ENCODE measurements around the gene REEP2. TPM values are rescaled to one million over a fixed set of nuclear protein-coding genes. Genes with fewer than 3 reads are reported as not detected.

The REEP2 gene
- total RNA-seq, 1 donor from 2014 or later = 17.4 TPM

GRCh38 chr5:138435943-138436342 lies 2.9 kb upstream of the REEP2 start:
- H3K36me3 Mint-ChIP-seq = peaks cover 19% of the 10 kb centered on the region
- no peak for TF ChIP-seq EZH2phosphoT487 (IDR thresholded peaks at IDR 0.05)
- TF ChIP-seq CTCF (IDR thresholded peaks at IDR 0.05) = no peak
- TF ChIP-seq EZH2 (IDR thresholded peaks at IDR 0.05) = no peak
- no peak overlapping the region for H3K27ac ChIP-seq
- peaks cover 9% of the 10 kb centered on the region for H3K27me3 Mint-ChIP-seq (ENCODE audit: insufficient read depth, low read depth)
- no peak overlapping the region for H3K4me2 ChIP-seq
- H3K27ac Mint-ChIP-seq = no peak overlapping the region
- no peak overlapping the region for H2AFZ ChIP-seq (replicated peaks)
- peaks cover 38% of the 10 kb centered on the region for H3F3A ChIP-seq (ENCODE audit: low read depth)
- no peaks in the 10 kb centered on the region for H3K27me3 ChIP-seq
- H4K20me1 ChIP-seq (ENCODE audit: low read depth) = peaks cover 22% of the 10 kb centered on the region
- no peaks in the 10 kb centered on the region for H3K9me3 Mint-ChIP-seq
- peaks cover 35% of the 10 kb centered on the region for H3K4me1 Mint-ChIP-seq
- H3K4me3 ChIP-seq = no peak overlapping the region
- peaks cover 27% of the 10 kb centered on the region for H3K4me1 ChIP-seq
- H3K9me3 ChIP-seq (ENCODE audit: low read depth) = no peaks in the 10 kb centered on the region
- H3K36me3 ChIP-seq = peaks cover 8% of the 10 kb centered on the region
- H3K4me3 Mint-ChIP-seq = no peak overlapping the region
- H3K9ac ChIP-seq = no peak overlapping the region
- peaks cover 16% of the 10 kb centered on the region for H3K79me2 ChIP-seq (ENCODE audit: low read depth)
- no peak for DNase-seq (ENCODE audit: low spot score)

GRCh38 chr5:138438003-138438723 lies 694 bp upstream of the REEP2 start:
- H3F3A ChIP-seq (ENCODE audit: low read depth) = peaks cover 38% of the 10 kb centered on the region
- H2AFZ ChIP-seq (replicated peaks) = no peak overlapping the region
- no peak overlapping the region for H3K27ac ChIP-seq
- peaks cover 8% of the 10 kb centered on the region for H3K36me3 ChIP-seq
- H3K4me1 Mint-ChIP-seq = peaks cover 36% of the 10 kb centered on the region
- H3K79me2 ChIP-seq (ENCODE audit: low read depth) = peaks cover 16% of the 10 kb centered on the region
- peak overlapping the region; percentile 85 for H3K27ac Mint-ChIP-seq
- no peak for TF ChIP-seq EZH2 (IDR thresholded peaks at IDR 0.05)
- TF ChIP-seq CTCF (IDR thresholded peaks at IDR 0.05) = no peak
- TF ChIP-seq EZH2phosphoT487 (IDR thresholded peaks at IDR 0.05) = no peak
- peaks cover 9% of the 10 kb centered on the region for H3K27me3 Mint-ChIP-seq (ENCODE audit: insufficient read depth, low read depth)
- H3K9ac ChIP-seq = no peak overlapping the region
- H3K4me2 ChIP-seq = peak overlapping the region; percentile 84
- no peaks in the 10 kb centered on the region for H3K9me3 Mint-ChIP-seq
- peak overlapping the region; percentile 76 for H3K4me3 ChIP-seq
- no peaks in the 10 kb centered on the region for H3K9me3 ChIP-seq (ENCODE audit: low read depth)
- peaks cover 16% of the 10 kb centered on the region for H3K36me3 Mint-ChIP-seq
- H3K4me1 ChIP-seq = peaks cover 27% of the 10 kb centered on the region
- H3K27me3 ChIP-seq = no peaks in the 10 kb centered on the region
- H4K20me1 ChIP-seq (ENCODE audit: low read depth) = peaks cover 22% of the 10 kb centered on the region
- peak; percentile 33 for DNase-seq (ENCODE audit: low spot score)
- peak overlapping the region; percentile 92 for H3K4me3 Mint-ChIP-seq

DNA sequence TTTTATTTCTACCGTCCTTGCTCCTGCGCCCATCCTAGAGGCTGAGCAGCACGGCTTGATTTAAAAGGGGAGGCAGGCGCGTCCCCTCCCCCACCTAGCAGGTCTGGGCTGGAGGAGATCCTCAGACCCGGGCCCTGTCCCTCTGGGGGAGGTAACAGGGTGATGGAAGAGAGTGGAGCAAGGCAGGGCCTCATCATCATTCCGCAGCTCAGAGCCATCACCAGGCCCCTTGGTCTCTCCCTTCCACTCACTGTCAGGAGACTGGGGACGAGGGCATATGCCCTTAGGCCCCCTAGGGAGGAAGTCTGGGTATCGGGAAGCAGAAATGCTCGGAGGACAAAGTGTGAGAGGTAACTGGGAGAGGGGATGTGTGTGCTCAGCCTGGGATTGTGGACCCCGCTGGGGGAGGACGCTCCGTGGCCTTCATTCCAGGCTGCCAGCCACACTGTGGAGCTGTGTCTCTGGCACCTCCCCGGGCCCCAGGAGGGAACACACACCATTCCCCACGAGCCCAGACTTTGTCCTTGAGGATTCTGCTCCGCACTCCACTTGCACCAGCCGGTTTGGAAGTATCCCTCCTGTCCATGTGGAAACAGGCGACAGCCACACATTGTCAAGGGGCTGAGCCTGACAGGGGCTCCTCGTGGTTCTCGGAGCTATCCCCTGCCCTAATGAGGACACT lies 761 bp downstream of the REEP2 start:
- Histone ChIP-seq H3K9ac (peak overlapping the region; percentile 74), H2AFZ (replicated peaks) (peak overlapping the region; percentile 63), H3K36me3 (peaks cover 8% of the 10 kb centered on the region), H3K27ac (no peak overlapping the region), H4K20me1 (ENCODE audit: low read depth) (peaks cover 22% of the 10 kb centered on the region), H3F3A (ENCODE audit: low read depth) (peaks cover 38% of the 10 kb centered on the region), H3K79me2 (ENCODE audit: low read depth) (peaks cover 16% of the 10 kb centered on the region), H3K9me3 (ENCODE audit: low read depth) (no peaks in the 10 kb centered on the region), H3K27me3 (no peaks in the 10 kb centered on the region), H3K4me1 (peaks cover 27% of the 10 kb centered on the region), H3K4me2 (peak overlapping the region; percentile 93), H3K4me3 (peak overlapping the region; percentile 76)
- no peak for TF ChIP-seq EZH2phosphoT487 (IDR thresholded peaks at IDR 0.05)
- no peak for TF ChIP-seq CTCF (IDR thresholded peaks at IDR 0.05)
- TF ChIP-seq EZH2 (IDR thresholded peaks at IDR 0.05) = no peak
- Mint-ChIP-seq H3K27ac (no peak overlapping the region), H3K9me3 (no peaks in the 10 kb centered on the region), H3K36me3 (peaks cover 17% of the 10 kb centered on the region), H3K4me3 (peak overlapping the region; percentile 92), H3K4me1 (peaks cover 36% of the 10 kb centered on the region), H3K27me3 (ENCODE audit: insufficient read depth, low read depth) (peaks cover 11% of the 10 kb centered on the region)
- DNase-seq (ENCODE audit: low spot score) = peak; percentile 50

Measured in neural progenitor cell (in vitro differentiated cells).